Liver (tissue), 3 donors: Measurements from ENCODE around the gene BCAN.

ENCODE experiments used
- EGR1 ChIP-seq, 2 donors: IDR thresholded peaks; 2 replicates each; pipeline ENCODE4 v1.6.1; 2016 to 2018; ENCODE audit warnings: antibody characterized with exemption in 2 of 2, low read depth in 2 of 2
- JUND ChIP-seq, 2 donors: IDR thresholded peaks; 2 replicates each; pipeline ENCODE4 v1.6.1; 2016; ENCODE audit warnings: antibody characterized with exemption in 2 of 2
- TF ChIP-seq, protein P1 (sequence below): IDR thresholded peaks from 2 replicates; pipeline ENCODE4 v1.6.1; 2016; ENCODE audit warnings: antibody characterized with exemption, mild to moderate bottlenecking
- TF ChIP-seq, protein P2 (sequence below): fragments of 150-350 bp; IDR thresholded peaks from 2 replicates; pipeline ENCODE4 v1.5.1; 2017; ENCODE audit warnings: improper control_type of control experiment, low read depth, low read length; ENCODE audit not compliant: missing input control
- donor health status: healthy.
- donor health status: healthy.

DNA sequence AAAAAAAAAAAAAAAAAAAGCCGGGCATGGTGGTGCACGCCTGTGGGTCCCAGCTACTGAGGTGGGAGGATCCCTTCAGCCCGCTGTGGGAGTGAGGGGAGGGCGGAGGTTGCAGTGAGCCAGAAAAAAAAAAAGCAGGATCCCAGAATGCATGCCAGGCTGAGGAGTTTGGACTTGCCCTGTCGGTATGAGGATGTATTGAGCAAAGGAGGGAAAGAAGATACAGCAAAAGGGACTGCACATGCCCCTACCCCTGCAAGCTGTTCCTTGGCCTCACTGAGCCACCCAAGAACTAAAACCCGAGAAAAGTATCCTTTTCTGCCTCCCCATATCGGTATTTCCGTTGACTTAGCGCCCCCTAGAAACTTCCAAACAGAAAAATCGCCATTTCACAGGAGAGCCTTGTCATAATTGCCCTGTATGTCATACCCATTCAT lies 39.3 kb upstream of the BCAN start:
- TF ChIP-seq, protein P1, sequence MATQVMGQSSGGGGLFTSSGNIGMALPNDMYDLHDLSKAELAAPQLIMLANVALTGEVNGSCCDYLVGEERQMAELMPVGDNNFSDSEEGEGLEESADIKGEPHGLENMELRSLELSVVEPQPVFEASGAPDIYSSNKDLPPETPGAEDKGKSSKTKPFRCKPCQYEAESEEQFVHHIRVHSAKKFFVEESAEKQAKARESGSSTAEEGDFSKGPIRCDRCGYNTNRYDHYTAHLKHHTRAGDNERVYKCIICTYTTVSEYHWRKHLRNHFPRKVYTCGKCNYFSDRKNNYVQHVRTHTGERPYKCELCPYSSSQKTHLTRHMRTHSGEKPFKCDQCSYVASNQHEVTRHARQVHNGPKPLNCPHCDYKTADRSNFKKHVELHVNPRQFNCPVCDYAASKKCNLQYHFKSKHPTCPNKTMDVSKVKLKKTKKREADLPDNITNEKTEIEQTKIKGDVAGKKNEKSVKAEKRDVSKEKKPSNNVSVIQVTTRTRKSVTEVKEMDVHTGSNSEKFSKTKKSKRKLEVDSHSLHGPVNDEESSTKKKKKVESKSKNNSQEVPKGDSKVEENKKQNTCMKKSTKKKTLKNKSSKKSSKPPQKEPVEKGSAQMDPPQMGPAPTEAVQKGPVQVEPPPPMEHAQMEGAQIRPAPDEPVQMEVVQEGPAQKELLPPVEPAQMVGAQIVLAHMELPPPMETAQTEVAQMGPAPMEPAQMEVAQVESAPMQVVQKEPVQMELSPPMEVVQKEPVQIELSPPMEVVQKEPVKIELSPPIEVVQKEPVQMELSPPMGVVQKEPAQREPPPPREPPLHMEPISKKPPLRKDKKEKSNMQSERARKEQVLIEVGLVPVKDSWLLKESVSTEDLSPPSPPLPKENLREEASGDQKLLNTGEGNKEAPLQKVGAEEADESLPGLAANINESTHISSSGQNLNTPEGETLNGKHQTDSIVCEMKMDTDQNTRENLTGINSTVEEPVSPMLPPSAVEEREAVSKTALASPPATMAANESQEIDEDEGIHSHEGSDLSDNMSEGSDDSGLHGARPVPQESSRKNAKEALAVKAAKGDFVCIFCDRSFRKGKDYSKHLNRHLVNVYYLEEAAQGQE, result no peak
- TF ChIP-seq EGR1 (IDR thresholded peaks at IDR 0.05; ENCODE audit: low read depth in 2 of 2) (no peak), JUND (IDR thresholded peaks at IDR 0.05) (no peak)
- TF ChIP-seq, protein P2, sequence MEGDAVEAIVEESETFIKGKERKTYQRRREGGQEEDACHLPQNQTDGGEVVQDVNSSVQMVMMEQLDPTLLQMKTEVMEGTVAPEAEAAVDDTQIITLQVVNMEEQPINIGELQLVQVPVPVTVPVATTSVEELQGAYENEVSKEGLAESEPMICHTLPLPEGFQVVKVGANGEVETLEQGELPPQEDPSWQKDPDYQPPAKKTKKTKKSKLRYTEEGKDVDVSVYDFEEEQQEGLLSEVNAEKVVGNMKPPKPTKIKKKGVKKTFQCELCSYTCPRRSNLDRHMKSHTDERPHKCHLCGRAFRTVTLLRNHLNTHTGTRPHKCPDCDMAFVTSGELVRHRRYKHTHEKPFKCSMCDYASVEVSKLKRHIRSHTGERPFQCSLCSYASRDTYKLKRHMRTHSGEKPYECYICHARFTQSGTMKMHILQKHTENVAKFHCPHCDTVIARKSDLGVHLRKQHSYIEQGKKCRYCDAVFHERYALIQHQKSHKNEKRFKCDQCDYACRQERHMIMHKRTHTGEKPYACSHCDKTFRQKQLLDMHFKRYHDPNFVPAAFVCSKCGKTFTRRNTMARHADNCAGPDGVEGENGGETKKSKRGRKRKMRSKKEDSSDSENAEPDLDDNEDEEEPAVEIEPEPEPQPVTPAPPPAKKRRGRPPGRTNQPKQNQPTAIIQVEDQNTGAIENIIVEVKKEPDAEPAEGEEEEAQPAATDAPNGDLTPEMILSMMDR, result no peak
